Measurements from ENCODE around the gene RTP5. TPM values are rescaled to one million over a fixed set of nuclear protein-coding genes. Genes with fewer than 3 reads are reported as not detected.

The RTP5 gene
- total and polyA plus RNA-seq, 2 donors (not counting 3 experiments of a cell fraction or from before 2014, with no cell fraction given) = not detected

GRCh38 chr2:241859017-241859435 is 10.5 kb upstream of the RTP5 start:
- H2AFZ ChIP-seq (ENCODE audit: low read depth, low read length) = no peak overlapping the region
- no peaks in the 10 kb centered on the region for H3K79me2 ChIP-seq (ENCODE audit: control insufficient read depth, insufficient read depth, low read length)
- H3K4me1 ChIP-seq (ENCODE audit: control insufficient read depth, extremely low read depth, insufficient read depth, low read length) = no peaks in the 10 kb centered on the region
- FAIRE-seq (no peak), DNase-seq (ENCODE audit: low read depth, low spot score) (no peak)
- POLR2A ChIA-PET = no interaction called here
- no peaks in the 10 kb centered on the region for H3K9me3 ChIP-seq (replicated peaks; ENCODE audit: control insufficient read depth, insufficient read depth, low read length)
- H3K9ac ChIP-seq (replicated peaks; ENCODE audit: extremely low read depth, insufficient read depth, low read length) = no peak overlapping the region
- CTCF ChIA-PET = interaction anchor here (1.4 kb wide), 1 partner anchor 8 kb away, joined by 3 read pairs; no protein-coding TSS in a partner anchor
- dilution Hi-C loops (cut with MboI; ENCODE audit: extremely low pct_ligation_motif_present, low sequenced_read_pairs) = no loop called here
- BruUV-seq (replicated peaks) = no TSS peak
- no peaks in the 10 kb centered on the region for H3K36me3 ChIP-seq (ENCODE audit: control insufficient read depth in 2 of 2, extremely low read depth in 1 of 2, insufficient read depth in 2 of 2, low read length in 2 of 2)
- TF ChIP-seq FOS (IDR thresholded peaks at IDR 0.05; ENCODE audit: borderline replicate concordance, insufficient read depth, low read length) (no peak), POLR2AphosphoS5 (IDR thresholded peaks at IDR 0.05; ENCODE audit: insufficient read depth, low read depth, low read length) (no peak), POLR2A (IDR thresholded peaks at IDR 0.05; ENCODE audit: low read depth, low read length) (no peak), MYC (IDR thresholded peaks at IDR 0.05; ENCODE audit: low read depth, low read length) (no peak), CTCF (IDR thresholded peaks at IDR 0.05; ENCODE audit: extremely low read depth in 1 of 2, insufficient read depth in 1 of 2, low read depth in 1 of 2, low read length in 2 of 2) (no peak), MAX (IDR thresholded peaks at IDR 0.05; ENCODE audit: insufficient read depth, insufficient read length) (no peak), JUN (IDR thresholded peaks at IDR 0.05; ENCODE audit: borderline replicate concordance, insufficient read depth, insufficient read length, low read depth) (no peak), EZH2 (IDR thresholded peaks at IDR 0.05; ENCODE audit: borderline replicate concordance, low read depth, low read length, severe bottlenecking) (no peak), GATA2 (IDR thresholded peaks at IDR 0.05; ENCODE audit: insufficient read depth, insufficient read length, low read depth, low read length) (no peak)
- H3K27ac ChIP-seq (ENCODE audit: insufficient read depth, low read depth, low read length) = no peak overlapping the region
- peaks cover 0 to 2% of the 10 kb centered on the region in 2 experiments for H3K27me3 ChIP-seq (ENCODE audit: control insufficient read depth in 2 of 2, insufficient read depth in 2 of 2, low read length in 2 of 2)
- H3K4me3 ChIP-seq (replicated peaks in 1 of 3; ENCODE audit: insufficient read depth in 1 of 3, low read depth in 1 of 3, low read length in 3 of 3) = no peak overlapping the region
- intact Hi-C loops (cut with micrococcal nuclease) = no loop called here
- no peaks in the 10 kb centered on the region for H3K9me1 ChIP-seq (replicated peaks; ENCODE audit: control insufficient read depth, extremely low read depth, insufficient read depth, low read length)
- no peaks in the 10 kb centered on the region for H4K20me1 ChIP-seq (replicated peaks; ENCODE audit: control insufficient read depth, extremely low read depth, insufficient read depth, low read length)
- no peak overlapping the region for H3K4me2 ChIP-seq (ENCODE audit: insufficient read depth, low read length)
